ENCODE results near the gene NRM.
"Not testable (repeated sequence)": the region's sequence is repeated elsewhere in the genome, so short reads cannot be mapped to it uniquely, and the experiment has no call there.

NRM gene

GRCh38 chr6:30719791-30720737 is 29.3 kb upstream of the NRM start, which contains the start of gene TUBB:
Gene TUBB (plus strand): TSS chr6:30720352. CDS start chr6:30720507, 155 bp downstream.
- peak; percentile 95 for DNase-seq

- DNase-seq, result no peak
These were observed 28.6 kb upstream of the NRM start for GRCh38 chr6:30719356-30719755.

GRCh38 chr6:30717845-30718720 is 27.3 kb upstream of the NRM start:
- not testable (repeated sequence) for DNase-seq

GRCh38 chr6:30717129-30717844 is 26.5 kb upstream of the NRM start, which contains the start of gene MDC1:
Gene MDC1 (minus strand): TSS chr6:30717281. CDS start chr6:30715175, 2,106 bp downstream.
- peak; percentile 100 for DNase-seq

- no peak for DNase-seq
These were observed 26.0 kb upstream of the NRM start for GRCh38 chr6:30716879-30717128.

GRCh38 chr6:30714263-30714662 is 23.5 kb upstream of the NRM start:
- no peak for DNase-seq

GRCh38 chr6:30712441-30712945 is 21.7 kb upstream of the NRM start:
- no peak for DNase-seq

- DNase-seq, result no peak
These were observed 21.1 kb upstream of the NRM start for GRCh38 chr6:30711758-30712380.

- no peak for DNase-seq
These were observed 18.5 kb upstream of the NRM start for GRCh38 chr6:30709101-30709868.

- DNase-seq, result no peak
These were observed 16.6 kb upstream of the NRM start for GRCh38 chr6:30707281-30707850.

GRCh38 chr6:30705620-30706019 is 14.8 kb upstream of the NRM start:
- no peak for DNase-seq

- DNase-seq, result no peak
These were observed 13.0 kb upstream of the NRM start for GRCh38 chr6:30703821-30704220.

- DNase-seq, result no peak
These were observed 12.2 kb upstream of the NRM start for GRCh38 chr6:30703011-30703410.

- DNase-seq, result no peak
These were observed 9.6 kb upstream of the NRM start for GRCh38 chr6:30700340-30700739.

GRCh38 chr6:30696432-30696831 is 5.6 kb upstream of the NRM start:
- no peak for DNase-seq

- DNase-seq, result no peak
These were observed 544 bp upstream of the NRM start for GRCh38 chr6:30691208-30691847.

GRCh38 chr6:30689985-30690384 is 799 bp downstream of the NRM start:
- no peak for DNase-seq

GRCh38 chr6:30689022-30689865 is 1.5 kb downstream of the NRM start:
- DNase-seq, result no peak

GRCh38 chr6:30688569-30688968 is 2.2 kb downstream of the NRM start:
- no peak for DNase-seq
